SHP77 treated with DMSO at 0.1 percent for 48 hours (cell line): ENCODE results near the gene PRKACA.
"Not testable (repeated sequence)": the region's sequence is repeated elsewhere in the genome, so short reads cannot be mapped to it uniquely, and the experiment has no call there.

Experiments used
- DNase-seq: peaks from one replicate; lab custom pipeline; 2025; lab: John Stamatoyannopoulos, UW

PRKACA gene

DNA sequence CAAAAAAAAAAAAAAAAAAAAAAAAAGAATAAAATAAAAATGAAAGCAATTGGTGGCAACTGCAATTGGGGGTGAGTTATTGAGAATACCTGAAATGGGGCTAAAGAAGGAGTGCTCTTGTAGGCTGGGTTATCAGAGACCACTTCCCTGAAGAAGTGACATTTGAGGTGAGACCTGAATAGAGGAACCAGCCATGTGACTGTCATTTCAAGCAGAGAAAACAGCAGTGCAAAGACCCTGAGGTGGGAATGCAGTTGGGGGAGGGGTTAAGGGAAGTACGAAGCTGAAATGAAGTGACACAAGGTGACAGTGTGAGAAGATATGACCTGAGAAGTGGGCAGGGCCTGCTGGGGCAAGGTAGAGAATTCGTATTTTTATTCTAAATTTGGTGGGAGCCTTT is 51.4 kb downstream of the PRKACA start:
- no peak for DNase-seq

DNA sequence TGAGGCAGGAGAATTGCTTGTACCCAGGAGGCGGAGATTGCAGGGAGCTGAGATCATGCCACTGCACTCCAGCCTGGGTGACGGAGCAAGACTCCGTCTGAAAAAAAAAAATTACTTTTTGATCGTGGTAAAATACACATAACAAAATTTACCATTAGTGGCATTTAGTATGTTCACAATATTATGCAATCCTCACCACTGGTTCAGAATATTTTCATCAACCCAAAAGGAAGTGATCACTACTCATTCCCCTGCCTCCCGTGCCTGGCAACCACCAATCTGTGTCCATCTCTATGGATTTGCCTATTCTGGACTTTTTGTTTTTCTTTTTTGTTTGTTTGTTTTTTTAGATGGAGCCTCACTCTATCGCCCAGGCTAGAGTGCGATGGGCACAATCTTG is 54.5 kb downstream of the PRKACA start:
- DNase-seq: no peak

DNA sequence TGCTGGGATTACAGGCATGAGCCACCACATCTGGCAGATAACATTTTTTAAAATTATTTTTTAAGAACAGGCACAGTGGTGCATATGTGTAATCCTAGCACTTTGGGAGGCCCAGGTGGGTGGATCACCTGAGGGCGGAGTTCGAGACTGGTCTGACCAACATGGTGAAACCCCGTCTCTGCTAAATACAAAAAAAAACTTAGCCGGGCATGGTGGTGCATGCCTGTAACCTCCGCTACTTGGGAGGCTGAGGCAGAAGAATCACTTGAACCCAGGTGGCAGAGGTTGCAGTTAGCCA is 55.1 kb downstream of the PRKACA start:
- no peak for DNase-seq

DNA sequence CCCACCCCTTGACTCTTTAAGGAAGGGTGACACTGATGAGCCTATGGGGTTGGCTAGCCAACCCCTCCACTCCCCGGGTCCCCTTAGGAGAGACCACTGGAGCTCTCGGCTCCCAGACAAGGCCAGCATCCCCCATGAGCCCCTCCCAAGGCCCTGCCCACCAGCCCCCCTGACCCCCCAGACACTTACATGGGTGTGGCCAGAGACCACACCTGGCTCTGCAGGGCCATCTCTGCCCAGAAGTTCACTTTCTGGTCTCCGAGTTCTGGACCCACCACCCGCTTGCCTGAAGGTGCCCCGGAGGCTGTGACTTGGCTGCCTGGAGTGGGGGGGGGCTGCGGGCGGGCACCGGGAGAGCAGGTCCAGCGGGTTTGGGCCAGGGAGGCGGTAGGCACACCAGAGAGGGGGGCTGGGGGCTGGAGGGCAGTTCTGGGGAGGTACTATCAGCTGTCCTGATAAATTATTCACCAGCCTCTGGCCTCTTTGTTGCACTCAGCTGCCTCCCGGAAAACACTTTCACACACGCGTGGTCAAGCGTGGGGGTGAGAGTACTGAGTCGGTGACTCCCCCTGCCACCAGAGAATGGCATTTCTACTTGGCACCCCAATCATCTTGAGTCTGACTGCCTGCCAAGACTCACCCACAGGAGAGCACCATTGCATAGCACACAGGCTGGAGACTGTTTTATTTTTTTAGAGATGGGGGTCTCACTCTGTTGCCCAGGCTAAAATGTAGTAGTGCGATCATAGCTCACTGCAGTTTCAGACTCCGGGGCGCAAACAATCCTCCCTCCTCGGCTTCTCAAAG is 55.6 kb downstream of the PRKACA start, which contains the start of gene PALM3:
TSS of gene PALM3 (minus strand) at position 326 of the 807 bp plus-strand sequence. CDS start at position 230, 96 bp downstream.
- DNase-seq: no peak

DNA sequence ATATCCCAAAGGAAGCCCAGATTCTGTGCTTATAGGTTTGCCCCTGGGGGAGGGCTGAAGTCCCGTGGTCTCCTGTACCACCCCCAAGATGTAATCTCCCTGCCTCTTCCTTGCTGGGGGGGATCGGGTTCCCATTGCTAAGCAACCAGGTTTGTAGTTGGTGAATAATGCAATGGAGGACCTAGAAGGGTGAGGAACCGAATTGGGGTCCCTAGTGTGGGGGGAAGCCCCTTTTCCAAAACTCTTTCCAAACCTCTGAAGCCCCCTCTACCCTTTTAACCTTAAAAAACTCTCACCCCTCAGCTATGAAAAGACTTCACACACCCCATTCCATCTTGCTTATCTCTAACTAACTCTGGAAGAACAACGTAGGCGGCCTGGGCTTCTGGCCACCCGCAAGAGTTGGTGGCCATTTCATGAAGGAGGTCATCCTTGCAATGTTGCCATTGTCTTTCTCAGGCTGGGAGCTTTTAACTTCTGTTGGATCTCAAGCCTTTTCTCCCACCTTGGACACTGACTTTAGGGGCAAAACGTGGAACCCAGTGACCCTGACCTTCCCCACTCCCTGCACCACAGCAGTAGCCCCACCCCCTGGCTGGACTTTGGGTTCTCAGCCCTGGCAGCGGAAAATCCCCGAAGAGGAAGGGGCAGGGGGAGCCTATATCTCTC is 56.3 kb downstream of the PRKACA start:
- DNase-seq: no peak

DNA sequence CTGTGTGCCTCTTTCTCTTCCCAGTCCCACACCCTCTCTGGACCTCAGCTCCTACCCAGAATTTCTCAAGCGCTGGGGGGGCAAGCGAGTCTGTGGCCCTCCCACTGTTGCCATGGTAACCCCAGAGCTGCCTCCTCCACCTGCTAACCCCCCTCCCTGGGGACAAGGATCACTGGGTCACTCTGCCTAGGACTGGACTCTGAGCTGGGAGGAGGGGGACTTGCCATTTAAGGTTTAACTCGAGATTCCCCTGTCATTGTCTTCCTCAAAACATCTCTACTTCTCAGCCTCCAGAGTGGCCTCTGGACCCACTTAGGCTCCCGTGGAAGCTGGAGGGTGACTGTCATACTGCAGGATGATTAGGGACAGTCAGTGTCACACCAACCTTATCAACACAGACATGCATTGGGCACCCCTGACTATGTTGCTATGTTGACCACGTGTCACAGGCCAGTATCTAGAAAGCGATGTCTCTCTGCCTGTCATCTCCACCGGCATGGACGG is 57.9 kb downstream of the PRKACA start:
- no peak for DNase-seq

DNA sequence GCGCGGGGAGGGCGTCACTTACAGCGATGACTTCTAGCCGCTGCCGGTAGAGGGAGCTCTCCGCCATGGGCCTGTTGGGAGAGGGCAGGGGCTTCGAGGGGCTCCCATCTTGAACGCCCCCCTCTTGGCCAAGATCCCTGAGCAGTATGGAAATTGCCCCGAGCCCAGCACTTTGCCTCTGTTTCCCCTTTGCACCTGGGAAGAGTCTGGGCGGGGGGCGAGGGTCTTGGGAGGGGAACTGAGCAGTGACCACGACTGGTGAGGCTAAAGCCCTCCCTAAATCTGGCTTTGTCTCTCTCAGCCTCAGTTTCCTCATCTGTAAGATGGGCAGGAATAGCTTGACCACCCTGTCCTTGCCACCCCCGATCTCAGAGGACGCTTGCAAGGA is 58.5 kb downstream of the PRKACA start:
- no peak for DNase-seq

- DNase-seq: no peak
Observed at GRCh38 chr19:14058182-14059092, 59.1 kb downstream of the PRKACA start.

DNA sequence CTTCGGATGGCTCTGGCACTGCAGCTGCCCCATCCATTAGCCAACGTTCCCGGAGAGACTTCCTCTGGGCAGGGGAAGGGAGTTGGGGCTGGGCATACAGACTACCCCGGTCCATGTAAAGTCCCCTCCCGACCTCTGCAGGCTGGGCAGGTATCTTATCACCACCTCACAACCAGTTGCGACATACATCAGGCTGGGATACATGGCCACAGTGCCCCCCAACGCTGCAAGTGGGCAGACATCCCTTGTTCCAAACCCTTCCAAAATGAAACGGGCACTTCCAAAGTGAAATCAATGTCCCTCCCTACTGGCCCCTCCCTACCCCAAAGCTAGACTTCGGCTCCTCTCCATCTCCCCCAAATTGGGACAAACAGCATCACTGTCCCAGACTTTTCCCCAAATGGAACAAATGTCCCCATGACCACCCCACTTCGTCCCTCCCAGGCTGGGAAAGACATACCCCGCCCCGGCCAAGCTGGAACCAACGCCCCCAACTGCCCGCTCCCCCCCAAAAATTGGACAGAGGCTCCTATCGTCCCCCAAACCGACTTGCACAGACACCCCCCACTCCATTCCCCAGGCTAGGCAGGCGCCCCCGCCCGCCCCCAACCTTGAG is 60.7 kb downstream of the PRKACA start:
- no peak for DNase-seq

GRCh38 chr19:14056069-14056666 is 61.4 kb downstream of the PRKACA start:
- no peak for DNase-seq

DNA sequence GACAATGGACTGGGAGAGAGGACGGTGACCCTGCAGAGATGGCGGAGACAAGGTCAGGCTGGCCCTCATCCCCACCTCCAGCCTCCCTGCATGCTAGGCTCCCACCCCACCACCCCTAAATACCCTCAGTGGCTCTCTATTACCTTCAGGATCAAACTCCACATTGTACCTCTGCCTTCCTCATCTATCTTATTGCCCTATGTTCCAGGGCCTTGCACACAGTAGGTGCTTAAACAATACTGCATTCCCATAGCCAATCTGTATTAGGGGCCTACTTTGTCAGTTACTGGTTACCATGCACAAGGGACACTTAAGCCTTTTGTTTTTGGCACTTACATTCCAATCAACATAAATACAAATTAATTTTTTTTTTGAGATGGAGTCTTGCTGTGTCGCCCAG is 62.2 kb downstream of the PRKACA start:
- DNase-seq: no peak

DNA sequence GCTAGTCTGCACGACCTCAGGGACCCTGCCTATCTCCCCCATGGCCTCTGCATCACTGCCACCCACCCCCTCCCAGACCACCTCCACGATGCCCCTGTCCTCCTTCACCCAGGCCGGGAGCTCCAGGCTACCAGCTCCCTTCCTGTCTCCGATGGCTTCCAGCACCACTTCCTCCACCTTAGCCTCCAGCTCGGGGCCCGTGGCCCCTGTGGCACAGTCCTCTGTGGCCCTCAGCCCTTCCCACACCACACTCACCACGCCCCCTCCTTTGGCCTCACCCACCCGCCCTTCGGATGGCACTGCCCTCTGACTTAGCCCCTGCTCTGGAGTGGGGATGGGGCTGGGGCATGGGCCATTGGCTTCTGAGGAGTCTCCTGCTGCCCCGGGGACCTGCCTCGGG is 62.8 kb downstream of the PRKACA start:
- no peak for DNase-seq

GRCh38 chr19:14054099-14054498 is 63.5 kb downstream of the PRKACA start:
- no peak for DNase-seq

DNA sequence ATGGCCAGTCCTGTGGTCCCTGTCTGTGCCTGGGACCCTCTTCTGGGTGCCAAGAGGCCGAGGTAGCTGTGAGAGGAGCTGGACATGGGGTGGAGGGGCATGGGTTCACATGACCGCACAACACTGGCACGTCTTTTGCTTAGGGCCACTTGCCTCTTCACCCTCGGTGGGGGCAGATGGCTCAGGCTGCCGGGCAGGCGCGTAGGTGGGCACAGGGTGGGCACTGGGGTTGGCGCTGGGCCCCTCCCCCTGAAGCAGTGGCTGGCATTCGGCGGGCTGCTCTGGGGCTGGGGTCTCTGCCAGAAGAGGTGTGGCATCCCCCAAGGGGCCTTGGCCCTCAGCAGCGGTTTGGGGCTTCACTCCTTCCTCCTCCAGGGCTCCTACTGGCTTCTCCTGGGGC is 64.1 kb downstream of the PRKACA start:
- no peak for DNase-seq

- no peak for DNase-seq
Observed at GRCh38 chr19:14053032-14053431, 64.5 kb downstream of the PRKACA start.

DNA sequence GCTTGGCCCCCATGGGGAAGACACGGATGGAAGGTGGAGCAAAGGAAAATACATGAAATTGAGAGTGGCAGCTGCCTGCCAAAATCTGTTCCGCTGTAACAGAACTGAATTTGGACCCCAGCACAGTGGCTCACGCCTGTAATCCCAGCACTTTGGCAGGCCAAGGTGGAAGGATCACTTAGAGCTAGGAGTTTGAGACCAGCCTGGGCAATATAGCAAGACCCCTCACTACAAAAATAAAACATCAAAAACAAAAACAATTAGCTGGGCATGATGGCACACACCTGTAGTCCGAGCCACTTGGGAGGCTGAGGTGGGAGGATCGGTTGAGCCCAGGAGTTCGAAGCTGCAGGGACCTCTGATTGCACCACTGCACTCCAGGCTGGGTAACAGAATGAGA is 65.1 kb downstream of the PRKACA start:
- no peak for DNase-seq

- DNase-seq: no peak
Observed at GRCh38 chr19:14051980-14052379, 65.6 kb downstream of the PRKACA start.

DNA sequence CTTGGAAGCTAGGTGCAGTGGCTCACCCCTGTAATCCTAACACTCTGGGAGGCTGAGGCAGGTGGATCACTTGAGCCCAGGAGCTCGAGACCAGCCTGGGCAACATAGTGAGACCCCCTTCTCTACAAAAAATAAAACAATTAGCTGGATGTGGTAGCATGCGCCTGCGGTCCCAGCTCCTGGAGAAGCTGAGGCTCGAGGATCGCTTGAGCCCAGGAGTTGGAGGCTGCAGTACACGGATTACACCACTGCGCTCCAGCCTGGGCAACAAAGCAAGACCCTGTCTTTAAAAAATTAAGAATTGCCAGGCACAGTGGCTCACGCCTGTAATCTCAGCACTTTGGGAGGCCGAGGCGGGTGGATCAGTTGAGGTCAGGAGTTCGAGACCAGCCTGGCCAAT is 66.6 kb downstream of the PRKACA start:
- DNase-seq: not testable (repeated sequence)

GRCh38 chr19:14050512-14050911 is 67.0 kb downstream of the PRKACA start:
- DNase-seq: no peak

GRCh38 chr19:14048443-14049153 is 69.0 kb downstream of the PRKACA start:
- no peak for DNase-seq

GRCh38 chr19:14047866-14048265 is 69.7 kb downstream of the PRKACA start:
- not testable (repeated sequence) for DNase-seq
